ENCODE measurements around the gene HES3.

DNA sequence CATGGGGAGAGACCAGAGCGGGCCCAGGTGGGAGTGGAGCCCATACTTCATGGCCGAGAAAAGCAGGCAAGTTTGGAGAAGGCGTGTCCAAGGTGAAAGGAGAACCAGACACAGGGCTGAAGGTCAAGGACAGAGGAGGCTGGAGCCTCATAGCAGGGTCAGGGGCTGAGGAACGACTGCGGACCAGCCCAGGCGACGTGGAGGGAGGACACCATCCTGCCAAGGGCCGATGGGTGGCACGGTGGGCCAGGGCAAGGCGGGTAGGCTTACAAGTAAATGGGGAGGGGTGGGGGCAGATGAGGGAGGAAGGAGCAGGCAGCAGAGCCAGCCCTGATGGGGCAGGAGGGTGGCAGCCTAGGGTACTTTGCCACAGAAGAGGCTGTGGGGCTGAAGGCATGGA lies 35.1 kb downstream of the HES3 start:
- TF ChIP-seq, protein P1, sequence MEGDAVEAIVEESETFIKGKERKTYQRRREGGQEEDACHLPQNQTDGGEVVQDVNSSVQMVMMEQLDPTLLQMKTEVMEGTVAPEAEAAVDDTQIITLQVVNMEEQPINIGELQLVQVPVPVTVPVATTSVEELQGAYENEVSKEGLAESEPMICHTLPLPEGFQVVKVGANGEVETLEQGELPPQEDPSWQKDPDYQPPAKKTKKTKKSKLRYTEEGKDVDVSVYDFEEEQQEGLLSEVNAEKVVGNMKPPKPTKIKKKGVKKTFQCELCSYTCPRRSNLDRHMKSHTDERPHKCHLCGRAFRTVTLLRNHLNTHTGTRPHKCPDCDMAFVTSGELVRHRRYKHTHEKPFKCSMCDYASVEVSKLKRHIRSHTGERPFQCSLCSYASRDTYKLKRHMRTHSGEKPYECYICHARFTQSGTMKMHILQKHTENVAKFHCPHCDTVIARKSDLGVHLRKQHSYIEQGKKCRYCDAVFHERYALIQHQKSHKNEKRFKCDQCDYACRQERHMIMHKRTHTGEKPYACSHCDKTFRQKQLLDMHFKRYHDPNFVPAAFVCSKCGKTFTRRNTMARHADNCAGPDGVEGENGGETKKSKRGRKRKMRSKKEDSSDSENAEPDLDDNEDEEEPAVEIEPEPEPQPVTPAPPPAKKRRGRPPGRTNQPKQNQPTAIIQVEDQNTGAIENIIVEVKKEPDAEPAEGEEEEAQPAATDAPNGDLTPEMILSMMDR (conservative IDR thresholded peaks at IDR 0.05; ENCODE audit: low read depth, low read length) = no peak
- TF ChIP-seq EZH2 (IDR thresholded peaks at IDR 0.05; ENCODE audit: borderline replicate concordance, low read depth, low read length, poor library complexity, severe bottlenecking) = no peak
